HEK293 (cell line): ENCODE measurements around the gene LHX2.

ENCODE experiments used
- CTCF ChIA-PET: fragments of 350-600 bp; formaldehyde crosslinking; extraction: SDS; loops from one replicate; lab custom pipeline; 2021; ENCODE audit warnings: antibody characterized with exemption; lab: Yijun Ruan, JAX
- POLR2A ChIA-PET: fragments of 300-600 bp; formaldehyde crosslinking; extraction: SDS; loops from one replicate; lab custom pipeline; 2020; ENCODE audit warnings: antibody characterized with exemption, inconsistent platforms; lab: Yijun Ruan, JAX
- H3K27ac ChIP-seq: fragments of 200-500 bp; sonication (Bioruptor generic); 2 replicates; pipeline ENCODE4 v1.5.1; 2014; ENCODE audit warnings: low read depth, low read length, control low read depth, inconsistent platforms; ENCODE audit errors: extremely low read depth
- H3K36me3 ChIP-seq, 2 experiments: fragments of 200-500 bp in 1 of 2; sonication (Bioruptor generic) in 1 of 2; 1 replicate in 1 of 2; 2 replicates in 1 of 2; pipeline ENCODE4 v1.5.1; 2014 to 2017; ENCODE audit warnings: inconsistent platforms in 2 of 2, low read length in 2 of 2; ENCODE audit not compliant: control insufficient read depth in 2 of 2, insufficient read depth in 1 of 2
- H3K4me1 ChIP-seq: fragments of 200-500 bp; sonication (Bioruptor generic); 2 replicates; pipeline ENCODE4 v1.5.1; 2014; ENCODE audit warnings: mild to moderate bottlenecking, low read length, inconsistent platforms; ENCODE audit not compliant: control insufficient read depth, insufficient read depth
- H3K4me3 ChIP-seq: 2 replicates; pipeline ENCODE4 v1.5.1; 2011; ENCODE audit warnings: low read depth, mild to moderate bottlenecking, control low read depth, low read length, moderate library complexity
- H3K9me3 ChIP-seq: fragments of 200-500 bp; sonication (Bioruptor generic); 2 replicates; pipeline ENCODE4 v1.5.1; 2014; ENCODE audit warnings: low read depth, low read length, inconsistent platforms; ENCODE audit not compliant: control insufficient read depth, insufficient read depth
- GLI4 ChIP-seq: fragments of 450-650 bp; formaldehyde crosslinking; IDR thresholded peaks from 2 replicates; pipeline ENCODE4 v1.5.1; 2016; ENCODE audit warnings: missing biosample characterization, missing genetic modification characterization
- GLIS2 ChIP-seq: fragments of 450-650 bp; formaldehyde crosslinking; IDR thresholded peaks from 2 replicates; pipeline ENCODE4 v1.5.1; 2016; ENCODE audit warnings: missing biosample characterization, missing genetic modification characterization
- KLF8 ChIP-seq: fragments of 450-650 bp; formaldehyde crosslinking; IDR thresholded peaks from 2 replicates; pipeline ENCODE4 v1.5.1; 2016; ENCODE audit warnings: missing biosample characterization, missing genetic modification characterization
- YY1 ChIP-seq: fragments of 450-650 bp; formaldehyde crosslinking; IDR thresholded peaks from 2 replicates; pipeline ENCODE4 v1.5.1; 2018; ENCODE audit warnings: missing biosample characterization, missing genetic modification characterization
- ZFP3 ChIP-seq: fragments of 450-650 bp; formaldehyde crosslinking; IDR thresholded peaks from 2 replicates; pipeline ENCODE4 v1.5.1; 2016; ENCODE audit warnings: low read depth, missing biosample characterization, missing genetic modification characterization
- ZNF175 ChIP-seq: fragments of 450-650 bp; formaldehyde crosslinking; IDR thresholded peaks from 2 replicates; pipeline ENCODE4 v1.5.1; 2016; ENCODE audit warnings: missing biosample characterization, missing genetic modification characterization
- ZNF302 ChIP-seq: fragments of 450-650 bp; formaldehyde crosslinking; IDR thresholded peaks from 2 replicates; pipeline ENCODE4 v1.5.1; 2016; ENCODE audit warnings: missing biosample characterization, missing genetic modification characterization, low read depth
- ZNF398 ChIP-seq: fragments of 450-650 bp; formaldehyde crosslinking; IDR thresholded peaks from 2 replicates; pipeline ENCODE4 v1.5.1; 2017; ENCODE audit warnings: missing biosample characterization, missing genetic modification characterization
- ZNF404 ChIP-seq: fragments of 450-650 bp; formaldehyde crosslinking; IDR thresholded peaks from 2 replicates; pipeline ENCODE4 v1.5.1; 2017; ENCODE audit warnings: missing biosample characterization, missing genetic modification characterization
- ZNF423 ChIP-seq: fragments of 450-650 bp; formaldehyde crosslinking; IDR thresholded peaks from 2 replicates; pipeline ENCODE4 v1.5.1; 2016; ENCODE audit warnings: missing biosample characterization, missing genetic modification characterization
- ZNF530 ChIP-seq: fragments of 450-650 bp; formaldehyde crosslinking; IDR thresholded peaks from 2 replicates; pipeline ENCODE4 v1.5.1; 2016; ENCODE audit warnings: low read depth, missing biosample characterization, missing genetic modification characterization
- ZNF549 ChIP-seq: fragments of 450-650 bp; IDR thresholded peaks from 2 replicates; pipeline ENCODE4 v1.5.1; 2018; ENCODE audit warnings: missing biosample characterization, missing genetic modification characterization, mild to moderate bottlenecking, inconsistent platforms, moderate library complexity
- ZNF560 ChIP-seq: fragments of 450-650 bp; formaldehyde crosslinking; IDR thresholded peaks from 2 replicates; pipeline ENCODE4 v1.5.1; 2017; ENCODE audit warnings: missing biosample characterization, missing genetic modification characterization, borderline replicate concordance
- ZNF623 ChIP-seq: fragments of 450-650 bp; formaldehyde crosslinking; IDR thresholded peaks from 2 replicates; pipeline ENCODE4 v1.5.1; 2016; ENCODE audit warnings: missing biosample characterization, missing genetic modification characterization
- ZNF629 ChIP-seq: fragments of 450-650 bp; formaldehyde crosslinking; IDR thresholded peaks from 2 replicates; pipeline ENCODE4 v1.5.1; 2017; ENCODE audit warnings: missing biosample characterization, missing genetic modification characterization
- ZNF777 ChIP-seq: fragments of 450-650 bp; formaldehyde crosslinking; IDR thresholded peaks from 2 replicates; pipeline ENCODE4 v1.5.1; 2017; ENCODE audit warnings: missing biosample characterization, missing genetic modification characterization, borderline replicate concordance
- ZNF785 ChIP-seq: fragments of 450-650 bp; formaldehyde crosslinking; IDR thresholded peaks from 2 replicates; pipeline ENCODE4 v1.5.1; 2016; ENCODE audit warnings: missing biosample characterization, missing genetic modification characterization
- ZNF837 ChIP-seq: fragments of 450-650 bp; formaldehyde crosslinking; IDR thresholded peaks from 2 replicates; pipeline ENCODE4 v1.5.1; 2016; ENCODE audit warnings: missing biosample characterization, missing genetic modification characterization
- ZSCAN4 ChIP-seq: fragments of 450-650 bp; formaldehyde crosslinking; IDR thresholded peaks from 2 replicates; pipeline ENCODE4 v1.5.1; 2017; ENCODE audit warnings: missing biosample characterization, missing genetic modification characterization

Gene LHX2

DNA sequence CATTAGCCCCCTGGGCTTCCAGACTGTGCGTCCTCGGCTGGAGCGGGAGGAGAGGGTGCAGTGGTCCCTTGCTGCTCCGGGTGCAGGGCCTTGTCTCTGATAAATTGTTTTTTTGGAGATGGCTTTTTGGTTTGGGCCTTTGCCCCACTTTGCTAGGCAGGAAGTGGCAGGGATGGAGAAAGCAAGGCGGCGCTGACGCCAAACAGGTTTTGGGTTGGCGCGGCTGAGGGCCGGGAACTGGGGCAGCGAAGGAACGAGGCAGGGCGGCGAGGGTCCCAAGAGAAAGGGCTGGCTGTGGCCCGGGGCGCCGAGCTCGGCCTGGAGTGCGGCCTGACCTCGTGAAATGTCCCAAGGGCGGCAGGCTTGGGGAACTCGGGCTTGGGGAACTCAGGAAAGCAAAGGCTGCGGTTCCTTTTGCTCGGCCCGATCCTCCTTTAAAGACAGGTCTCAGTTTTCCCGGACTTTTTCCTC, 4.1 kb downstream of the LHX2 start:
- H3K4me1 ChIP-seq, result peaks cover 4% of the 10 kb centered on the region; the same call in 1 of the 2 replicates
- no peak for TF ChIP-seq ZNF560 (tag by site-specific recombination)
- TF ChIP-seq ZNF623 (tag by site-specific recombination), result no peak
- TF ChIP-seq ZNF175 (tag by site-specific recombination), result no peak
- no peak for TF ChIP-seq YY1
- TF ChIP-seq ZNF404 (tag by site-specific recombination), result no peak
- TF ChIP-seq ZNF530 (tag by site-specific recombination), result no peak
- TF ChIP-seq GLIS2 (tag by site-specific recombination), result no peak
- no peak for TF ChIP-seq ZNF549
- no peak for TF ChIP-seq ZNF837 (tag by site-specific recombination)
- TF ChIP-seq ZSCAN4 (tag by site-specific recombination), result no peak
- TF ChIP-seq ZNF398 (tag by site-specific recombination), result no peak
- TF ChIP-seq GLI4 (tag by site-specific recombination), result no peak
- no peak for TF ChIP-seq ZNF423
- TF ChIP-seq ZNF785, result no peak
- TF ChIP-seq ZFP3, result no peak
- no peak for TF ChIP-seq ZNF629
- TF ChIP-seq KLF8 (tag by site-specific recombination), result no peak
- no peak overlapping the region for H3K4me3 ChIP-seq
- H3K36me3 ChIP-seq, result peaks cover 0 to under 1% of the 10 kb centered on the region in 2 experiments; a peak in 1 of 3 replicates
- POLR2A ChIA-PET, result no interaction called here
- H3K9me3 ChIP-seq, result no peaks in the 10 kb centered on the region
- no peak overlapping the region for H3K27ac ChIP-seq
- CTCF ChIA-PET, result no interaction called here

GRCh38 chr9:124016175-124017050, 4.8 kb downstream of the LHX2 start:
- Histone ChIP-seq H3K4me3 (no peak overlapping the region), H3K27ac (no peak overlapping the region), H3K9me3 (no peaks in the 10 kb centered on the region), H3K4me1 (no peaks in the 10 kb centered on the region; the same call in 1 of the 2 replicates), H3K36me3 (peaks cover 0 to 8% of the 10 kb centered on the region in 2 experiments; a peak in 1 of 3 replicates)
- POLR2A ChIA-PET, result no interaction called here
- CTCF ChIA-PET, result no interaction called here
- no peak for TF ChIP-seq ZNF777 (tag by site-specific recombination)
- TF ChIP-seq ZNF302 (tag by site-specific recombination), result no peak
